Measurements from ENCODE around the gene ANO8. TPM values are rescaled to one million over a fixed set of nuclear protein-coding genes. Genes with fewer than 3 reads are reported as not detected.

Gene ANO8
- total RNA-seq, 6 donors from 2014 or later, result 9.0 to 45.1 (median 16.4) TPM

GRCh38 chr19:17303940-17304267, 30.8 kb downstream of the ANO8 start:
- Histone ChIP-seq H3K9me3 (no peaks in the 10 kb centered on the region), H3K27me3 (no peaks in the 10 kb centered on the region), H3K27ac (peak overlapping the region; percentile 68 to 96 (median 78)), H3K4me3 (peak overlapping the region in 2 of 4 donors; percentile 92 to 95), H3K36me3 (peaks cover 0 to 7% (median 3%) of the 10 kb centered on the region in 4 donors), H3K4me1 (peaks cover 30 to 74% (median 44%) of the 10 kb centered on the region in 4 donors)
- WGBS, 2 donors, result 45 to 68% methylated on average over 11 to 12 of the region's 12 CpGs
- no peak for TF ChIP-seq POLR2A (IDR thresholded peaks at IDR 0.05)
- no peak for TF ChIP-seq CTCF (IDR thresholded peaks at IDR 0.05)
- TF ChIP-seq EP300 (IDR thresholded peaks at IDR 0.05), result no peak
- no peak for TF ChIP-seq POLR2AphosphoS5 (IDR thresholded peaks at IDR 0.05)
- ATAC-seq (ENCODE audit: low FRiP score in 2 of 2) (peak in 1 of 2 donors; percentile 6), DNase-seq (peak in 1 of 2 donors; percentile 67)

DNA sequence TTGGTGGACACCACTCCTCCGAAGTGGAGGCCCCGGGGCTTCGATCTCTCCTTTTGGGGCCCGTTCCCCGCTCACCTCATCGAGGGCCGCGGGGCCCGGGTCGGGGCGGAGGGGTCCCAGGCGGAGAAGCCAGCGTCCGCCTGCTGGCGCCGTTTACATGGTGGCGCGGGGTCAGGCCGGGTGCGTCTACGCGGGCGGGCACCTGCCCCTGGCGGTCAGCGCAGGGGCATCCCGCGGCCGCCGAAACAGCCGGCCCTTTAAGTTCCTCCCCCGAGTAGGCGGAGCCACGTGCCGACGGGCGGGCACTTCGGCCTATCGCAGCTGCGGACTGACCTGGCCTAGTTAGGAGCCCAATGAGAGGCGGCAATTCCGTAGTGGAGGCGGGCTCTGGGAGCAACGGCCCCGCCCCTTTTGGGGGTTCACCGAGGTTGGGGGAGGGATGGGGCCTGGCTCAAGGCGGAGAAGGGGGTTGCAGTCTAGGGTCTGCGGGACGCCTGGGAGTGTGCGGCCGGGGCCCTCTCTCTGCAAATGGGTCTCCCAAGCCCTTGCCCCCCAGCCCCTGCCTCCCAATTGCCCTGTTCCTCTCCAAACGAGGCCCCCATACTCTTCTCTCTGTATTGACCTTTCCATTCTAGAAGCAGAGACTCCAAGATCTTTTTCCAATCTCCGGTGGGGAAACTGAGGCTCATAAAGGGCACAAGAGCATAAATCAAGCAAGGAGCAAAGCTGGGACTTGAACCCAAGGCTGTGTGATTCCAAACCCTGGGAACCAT, 31.3 kb downstream of the ANO8 start, which contains the start of gene ABHD8:
Gene ABHD8 (minus strand): TSS at position 259 of the 773 bp plus-strand sequence. CDS start 1,809 bp downstream, outside the sequence.
- peak within 1 kb of the TSS; percentile 70 to 96 (median 85) for H3K27ac ChIP-seq
- peak within 1 kb of the TSS; percentile 81 to 95 (median 90) for H3K4me3 ChIP-seq
- H3K36me3 ChIP-seq, result peaks cover 0 to 7% (median 3%) of the 10 kb centered on the region in 4 donors
- TF ChIP-seq POLR2AphosphoS5 (IDR thresholded peaks at IDR 0.05) (peak in 1 of 2 donors; percentile 80), POLR2A (IDR thresholded peaks at IDR 0.05) (peak in 2 of 4 donors; percentile 79 to 85), EP300 (IDR thresholded peaks at IDR 0.05) (no peak), CTCF (IDR thresholded peaks at IDR 0.05) (peak; percentile 68 to 95 (median 93))
- DNase-seq (peak; percentile 98 to 99), ATAC-seq (ENCODE audit: low FRiP score in 2 of 2) (peak; percentile 91 to 93)
- H3K4me1 ChIP-seq, result peaks cover 30 to 69% (median 42%) of the 10 kb centered on the region in 4 donors
- no peaks in the 10 kb centered on the region for H3K27me3 ChIP-seq
- 2 to 6% methylated on average over 9 to 43 of the region's 52 CpGs for WGBS, 2 donors
- H3K9me3 ChIP-seq, result no peaks in the 10 kb centered on the region

DNA sequence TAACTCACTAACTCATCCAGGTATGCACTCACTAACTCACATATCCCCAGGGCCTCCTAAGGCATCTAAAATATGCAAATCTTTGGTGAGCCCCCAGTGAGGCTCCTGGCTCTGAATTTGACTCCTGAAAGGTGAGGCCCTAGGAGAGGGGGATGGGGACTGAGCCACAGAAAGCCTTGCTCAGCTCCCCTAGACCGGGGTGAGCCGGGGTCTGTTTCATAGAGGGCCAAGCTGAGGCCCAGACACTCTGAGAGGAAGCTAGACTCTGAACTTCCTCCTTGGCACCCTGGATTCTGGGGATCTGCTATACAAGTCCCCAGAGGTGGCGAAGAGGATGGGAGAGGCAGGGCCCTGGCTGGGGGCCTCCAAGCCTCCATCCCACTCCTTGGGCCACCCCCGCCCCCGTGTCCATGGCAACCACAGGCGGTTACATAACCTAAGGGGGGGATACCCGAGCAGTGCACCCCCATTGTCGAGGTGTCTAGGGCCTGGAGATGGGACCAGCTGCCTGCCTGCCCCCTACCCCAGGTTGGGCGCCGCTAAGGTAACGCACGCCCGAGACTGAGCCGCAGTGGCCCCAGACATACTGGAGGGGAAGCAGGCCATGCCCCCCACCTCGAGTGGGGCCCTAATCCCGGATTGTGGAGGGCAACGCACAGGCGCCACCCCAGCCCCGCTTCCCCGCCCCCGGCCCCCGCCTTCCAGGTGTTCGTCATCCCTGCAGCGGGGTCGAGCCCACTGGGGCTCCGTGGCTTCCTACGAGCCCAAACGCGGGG, 32.1 kb downstream of the ANO8 start:
- DNase-seq, result peak; percentile 42 to 79
- TF ChIP-seq POLR2AphosphoS5 (IDR thresholded peaks at IDR 0.05) (no peak), EP300 (IDR thresholded peaks at IDR 0.05) (no peak), CTCF (IDR thresholded peaks at IDR 0.05) (no peak), POLR2A (IDR thresholded peaks at IDR 0.05) (no peak)
- Histone ChIP-seq H3K9me3 (no peaks in the 10 kb centered on the region), H3K36me3 (peaks cover 0 to 7% (median 3%) of the 10 kb centered on the region in 4 donors), H3K4me3 (peak overlapping the region; percentile 81 to 95 (median 90)), H3K27me3 (no peaks in the 10 kb centered on the region), H3K4me1 (peaks cover 30 to 69% (median 42%) of the 10 kb centered on the region in 4 donors), H3K27ac (peak overlapping the region; percentile 70 to 96 (median 85))
- peak in 1 of 2 donors; percentile 2 for ATAC-seq (ENCODE audit: low FRiP score in 2 of 2)
- WGBS, 2 donors, result 16 to 30% methylated on average over 2 to 17 of the region's 29 CpGs

GRCh38 chr19:17300992-17301619, 33.5 kb downstream of the ANO8 start:
- no peak for ATAC-seq (ENCODE audit: low FRiP score in 2 of 2)
- Histone ChIP-seq H3K27me3 (no peaks in the 10 kb centered on the region), H3K4me3 (no peak overlapping the region), H3K4me1 (peaks cover 22 to 57% (median 32%) of the 10 kb centered on the region in 4 donors), H3K36me3 (peaks cover 0 to 9% (median 4%) of the 10 kb centered on the region in 4 donors), H3K9me3 (no peaks in the 10 kb centered on the region), H3K27ac (no peak overlapping the region)
- TF ChIP-seq POLR2A (IDR thresholded peaks at IDR 0.05), result no peak
- peak in 1 of 2 donors; percentile 86 for DNase-seq
- WGBS, 2 donors, result 94 to 95% methylated on average over 7 to 40 of the region's 51 CpGs

Data from upper lobe of left lung (tissue), 6 donors.